Skeletal muscle satellite cell (primary cell): ENCODE data around the gene RNF207.

ENCODE experiments used
- H3K27me3 ChIP-seq: 2 replicates; pipeline ENCODE4 v1.7.0; 2013; ENCODE audit warnings: low read length; ENCODE audit not compliant: control insufficient read depth, insufficient read depth
- H3K36me3 ChIP-seq: 2 replicates; pipeline ENCODE4 v1.7.0; 2013; ENCODE audit warnings: mild to moderate bottlenecking, control low read depth, low read length; ENCODE audit not compliant: insufficient read depth
- H3K4me1 ChIP-seq: 2 replicates; pipeline ENCODE4 v1.7.0; 2013; ENCODE audit warnings: low read length; ENCODE audit not compliant: control insufficient read depth, insufficient read depth
- H3K4me2 ChIP-seq: 2 replicates; pipeline ENCODE4 v1.7.0; 2013; ENCODE audit warnings: mild to moderate bottlenecking, low read length
- H3K4me3 ChIP-seq: 2 replicates; pipeline ENCODE4 v1.7.0; 2013; ENCODE audit warnings: low read length
- H3K9ac ChIP-seq: 2 replicates; pipeline ENCODE4 v1.7.0; 2013; ENCODE audit warnings: mild to moderate bottlenecking, low read depth, low read length, moderate library complexity
- H3K9me3 ChIP-seq: replicated peaks from 2 replicates; pipeline ENCODE4 v1.7.0; 2013; ENCODE audit warnings: mild to moderate bottlenecking, control low read depth, low read length

RNF207 gene

GRCh38 chr1:6269296-6269695 is 63.4 kb downstream of the RNF207 start:
- Histone ChIP-seq H3K4me3 (no peak overlapping the region), H3K9ac (no peak overlapping the region), H3K9me3 (no peaks in the 10 kb centered on the region), H3K36me3 (peaks cover 3% of the 10 kb centered on the region), H3K4me2 (no peak overlapping the region), H3K27me3 (no peaks in the 10 kb centered on the region), H3K4me1 (peaks cover 19% of the 10 kb centered on the region)

GRCh38 chr1:6269720-6270400 is 63.9 kb downstream of the RNF207 start:
- Histone ChIP-seq H3K4me2 (no peak overlapping the region), H3K27me3 (no peaks in the 10 kb centered on the region), H3K9me3 (no peaks in the 10 kb centered on the region), H3K4me1 (peaks cover 19% of the 10 kb centered on the region), H3K4me3 (no peak overlapping the region), H3K9ac (no peak overlapping the region), H3K36me3 (peaks cover 3% of the 10 kb centered on the region)

GRCh38 chr1:6270401-6270800 is 64.5 kb downstream of the RNF207 start:
- H3K4me2 ChIP-seq: no peak overlapping the region
- no peaks in the 10 kb centered on the region for H3K9me3 ChIP-seq
- H3K36me3 ChIP-seq: peaks cover 3% of the 10 kb centered on the region
- H3K4me1 ChIP-seq: peaks cover 19% of the 10 kb centered on the region
- H3K9ac ChIP-seq: no peak overlapping the region
- H3K27me3 ChIP-seq: no peaks in the 10 kb centered on the region
- no peak overlapping the region for H3K4me3 ChIP-seq
